ENCODE data around the gene ATF2. TPM values are rescaled to one million over a fixed set of nuclear protein-coding genes. Genes with fewer than 3 reads are reported as not detected.

Gene ATF2
- total and polyA plus RNA-seq, 7 donors: 13.2 to 59.6 (median 46.0) TPM

DNA sequence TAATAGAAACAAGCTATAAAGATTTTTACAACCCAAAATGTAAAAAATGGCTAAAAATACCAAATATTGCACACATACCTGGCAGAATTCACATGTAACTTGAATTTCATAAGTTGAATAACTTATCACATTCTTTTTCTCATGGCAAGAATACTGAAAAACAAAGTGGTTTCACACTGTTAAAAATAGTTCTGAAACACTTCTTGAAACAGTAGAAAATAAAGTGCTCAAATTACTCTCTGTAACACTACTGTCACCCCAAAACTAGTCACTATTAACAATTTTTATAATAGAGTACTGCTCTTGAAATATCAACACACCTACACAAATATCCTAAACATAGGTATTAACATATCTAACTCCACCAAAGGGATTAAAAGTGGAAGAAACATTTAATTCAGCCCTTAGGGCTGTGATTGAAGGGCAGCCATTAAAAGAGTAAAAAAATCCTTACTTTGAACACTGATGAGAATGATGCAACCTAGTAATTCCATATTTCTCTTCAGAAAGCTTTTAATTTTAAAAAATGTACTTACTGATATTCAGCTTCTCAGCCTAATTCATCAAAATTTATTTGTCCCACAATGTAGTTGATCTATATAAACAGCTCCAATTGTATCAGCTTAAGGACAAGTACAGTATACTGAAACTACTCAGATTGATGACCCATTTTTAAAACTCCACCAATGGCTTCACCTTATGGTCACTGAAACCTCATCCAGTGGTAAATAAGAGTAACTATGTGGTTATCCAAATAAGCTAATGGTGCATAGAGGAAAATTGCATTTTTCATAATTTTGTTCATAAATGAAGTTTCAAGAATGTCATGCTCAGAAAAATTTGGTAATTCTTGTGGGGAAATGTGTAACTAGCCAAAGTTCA, 31.4 kb downstream of the ATF2 start:
- Histone ChIP-seq H3K36me3 (peaks cover 0 to 30% (median 0%) of the 10 kb centered on the region in 4 donors), H3K27ac (no peak overlapping the region), H3K4me1 (peaks cover 0 to 36% (median 12%) of the 10 kb centered on the region in 4 donors), H3K9me3 (no peaks in the 10 kb centered on the region), H3K27me3 (no peaks in the 10 kb centered on the region), H3K4me3 (no peak overlapping the region)
- TF ChIP-seq POLR2AphosphoS5 (IDR thresholded peaks at IDR 0.05) (no peak), EP300 (IDR thresholded peaks at IDR 0.05) (no peak), POLR2A (IDR thresholded peaks at IDR 0.05) (no peak)
- TF ChIP-seq, protein P1, sequence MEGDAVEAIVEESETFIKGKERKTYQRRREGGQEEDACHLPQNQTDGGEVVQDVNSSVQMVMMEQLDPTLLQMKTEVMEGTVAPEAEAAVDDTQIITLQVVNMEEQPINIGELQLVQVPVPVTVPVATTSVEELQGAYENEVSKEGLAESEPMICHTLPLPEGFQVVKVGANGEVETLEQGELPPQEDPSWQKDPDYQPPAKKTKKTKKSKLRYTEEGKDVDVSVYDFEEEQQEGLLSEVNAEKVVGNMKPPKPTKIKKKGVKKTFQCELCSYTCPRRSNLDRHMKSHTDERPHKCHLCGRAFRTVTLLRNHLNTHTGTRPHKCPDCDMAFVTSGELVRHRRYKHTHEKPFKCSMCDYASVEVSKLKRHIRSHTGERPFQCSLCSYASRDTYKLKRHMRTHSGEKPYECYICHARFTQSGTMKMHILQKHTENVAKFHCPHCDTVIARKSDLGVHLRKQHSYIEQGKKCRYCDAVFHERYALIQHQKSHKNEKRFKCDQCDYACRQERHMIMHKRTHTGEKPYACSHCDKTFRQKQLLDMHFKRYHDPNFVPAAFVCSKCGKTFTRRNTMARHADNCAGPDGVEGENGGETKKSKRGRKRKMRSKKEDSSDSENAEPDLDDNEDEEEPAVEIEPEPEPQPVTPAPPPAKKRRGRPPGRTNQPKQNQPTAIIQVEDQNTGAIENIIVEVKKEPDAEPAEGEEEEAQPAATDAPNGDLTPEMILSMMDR (IDR thresholded peaks at IDR 0.05): no peak
- DNase-seq: no peak
- intact Hi-C loops (cut with DNase I): no loop called here

DNA sequence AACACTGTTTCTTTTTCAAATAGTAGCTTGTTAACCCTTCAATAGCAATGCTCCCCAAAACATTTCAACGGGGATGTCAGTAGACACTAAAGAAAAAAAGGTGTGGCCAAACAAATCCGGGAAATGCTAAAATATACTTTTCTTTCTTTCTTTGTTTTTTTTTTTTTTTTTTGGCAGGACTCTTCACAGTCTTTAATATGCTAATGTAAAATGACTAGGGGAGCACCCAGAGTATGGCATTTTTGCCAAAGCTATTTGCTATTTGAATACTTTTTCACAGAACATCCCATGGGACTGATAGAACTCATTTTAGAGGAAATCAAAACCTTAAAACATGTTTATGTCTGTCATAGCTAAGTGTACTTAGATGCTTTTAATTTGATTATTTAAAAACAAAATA, 32.1 kb downstream of the ATF2 start:
- Histone ChIP-seq H3K27ac (no peak overlapping the region), H3K9me3 (no peaks in the 10 kb centered on the region), H3K4me1 (peaks cover 0 to 44% (median 18%) of the 10 kb centered on the region in 4 donors), H3K4me3 (no peak overlapping the region), H3K27me3 (no peaks in the 10 kb centered on the region), H3K36me3 (peaks cover 0 to 30% (median 0%) of the 10 kb centered on the region in 4 donors)
- no peak for DNase-seq
- 89 to 92% methylated on average over 2 of the region's 2 CpGs for WGBS, 2 donors
- intact Hi-C loops (cut with DNase I): no loop called here
- TF ChIP-seq POLR2AphosphoS5 (IDR thresholded peaks at IDR 0.05) (no peak), POLR2A (IDR thresholded peaks at IDR 0.05) (no peak), EP300 (IDR thresholded peaks at IDR 0.05) (no peak)
- TF ChIP-seq, protein P1 (IDR thresholded peaks at IDR 0.05): no peak

DNA sequence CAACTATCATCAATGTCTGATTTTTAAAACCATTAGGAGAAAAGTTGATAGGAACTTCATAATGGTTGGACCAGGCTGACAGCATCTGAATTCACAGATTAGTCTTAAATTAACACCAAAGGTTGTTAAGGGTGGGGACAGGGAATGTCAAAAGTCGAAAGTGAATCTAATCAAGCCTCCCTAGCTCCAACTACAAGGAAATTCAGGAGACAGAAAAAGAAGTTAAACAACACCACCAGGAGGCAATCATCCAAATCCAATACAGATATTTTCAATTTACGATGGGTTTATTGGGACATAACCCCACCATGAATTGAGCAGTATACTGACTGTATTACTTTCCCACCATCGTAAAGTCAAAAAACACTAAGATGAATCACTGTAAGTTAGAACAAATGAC, 32.8 kb downstream of the ATF2 start:
- no peaks in the 10 kb centered on the region for H3K27me3 ChIP-seq
- peaks cover 0 to 31% (median 0%) of the 10 kb centered on the region in 4 donors for H3K36me3 ChIP-seq
- H3K4me1 ChIP-seq: peaks cover 0 to 43% (median 17%) of the 10 kb centered on the region in 4 donors
- 27 to 75% methylated on average over 3 of the region's 3 CpGs for WGBS, 2 donors
- no peak for DNase-seq
- intact Hi-C loops (cut with DNase I): no loop called here
- TF ChIP-seq, protein P1 (IDR thresholded peaks at IDR 0.05): no peak
- TF ChIP-seq POLR2AphosphoS5 (IDR thresholded peaks at IDR 0.05) (no peak), EP300 (IDR thresholded peaks at IDR 0.05) (no peak), POLR2A (IDR thresholded peaks at IDR 0.05) (no peak)
- no peaks in the 10 kb centered on the region for H3K9me3 ChIP-seq
- H3K27ac ChIP-seq: no peak overlapping the region
- H3K4me3 ChIP-seq: no peak overlapping the region

DNA sequence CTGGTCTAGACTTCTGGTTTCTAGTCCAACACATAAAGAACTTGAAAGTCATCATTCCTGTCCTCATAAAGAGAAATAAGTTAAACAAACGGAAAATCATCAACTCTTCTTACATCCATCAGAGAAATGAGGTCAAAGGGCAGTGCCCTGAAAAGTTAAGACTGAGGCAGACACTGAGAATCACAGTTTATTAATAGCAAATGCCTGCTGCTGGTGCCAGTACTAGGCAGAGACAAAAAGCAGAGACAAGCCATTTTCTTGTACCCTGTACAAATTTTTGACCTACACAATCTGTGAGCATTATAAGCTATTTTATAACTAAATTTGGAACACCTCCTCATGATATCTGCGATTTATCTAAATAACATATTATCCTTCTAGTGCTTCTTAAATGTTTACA, 36.8 kb downstream of the ATF2 start:
- Histone ChIP-seq H3K27ac (no peak overlapping the region), H3K27me3 (no peaks in the 10 kb centered on the region), H3K4me3 (no peak overlapping the region), H3K36me3 (peaks cover 0 to 48% (median 0%) of the 10 kb centered on the region in 4 donors), H3K9me3 (no peaks in the 10 kb centered on the region), H3K4me1 (peaks cover 0 to 30% (median 11%) of the 10 kb centered on the region in 4 donors)
- no peak for DNase-seq
- WGBS, 2 donors: 71 to 76% methylated on average over 2 of the region's 2 CpGs
- TF ChIP-seq POLR2AphosphoS5 (IDR thresholded peaks at IDR 0.05): no peak
- TF ChIP-seq, protein P1 (IDR thresholded peaks at IDR 0.05): no peak
- no peak for TF ChIP-seq EP300 (IDR thresholded peaks at IDR 0.05)
- TF ChIP-seq POLR2A (IDR thresholded peaks at IDR 0.05): no peak
- intact Hi-C loops (cut with DNase I): no loop called here

Measured in sigmoid colon (tissue), 7 donors.